SKM-1 treated with dmso at 0.1 percent for 144 hours (cell line): ENCODE results near the gene GAK.

Experiments
- DNase-seq: peaks from one replicate; lab custom pipeline; 2025; ENCODE audit not compliant: unreplicated experiment; lab: John Stamatoyannopoulos, UW

Gene GAK

DNA sequence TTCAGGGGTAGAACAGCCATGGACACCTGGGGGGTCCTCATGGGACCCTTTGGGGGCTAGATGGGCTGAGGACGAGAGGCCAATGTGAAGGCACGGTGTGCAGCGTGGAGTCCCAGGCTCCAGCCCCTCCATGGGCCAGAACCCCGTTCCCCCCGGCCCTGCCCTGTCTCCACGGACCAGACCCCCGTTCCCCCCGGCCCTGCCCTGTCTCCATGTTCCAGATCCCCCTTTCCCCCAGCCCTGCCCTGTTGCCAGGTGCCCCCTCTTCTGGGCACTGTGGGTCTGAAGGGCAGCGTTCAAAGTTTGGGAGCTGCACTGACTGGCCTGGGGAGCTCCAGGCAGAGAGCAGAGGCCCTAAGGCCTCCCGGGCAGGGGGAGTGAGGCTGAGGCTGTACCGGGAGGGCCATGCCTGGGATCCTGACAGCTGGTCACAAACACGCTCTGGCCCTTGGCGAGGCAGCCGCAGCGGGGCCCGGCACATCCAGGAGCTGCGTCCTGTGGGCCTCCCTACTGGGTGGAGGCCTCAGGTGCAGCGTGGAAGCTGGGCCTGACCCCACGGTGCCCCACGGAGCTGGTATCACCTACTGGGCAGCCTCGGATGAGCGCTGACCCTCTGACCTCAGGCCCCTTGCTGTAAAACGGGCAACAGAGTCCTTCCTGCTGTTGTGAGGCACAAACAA lies 32.4 kb upstream of the GAK start:
- DNase-seq = no peak

DNA sequence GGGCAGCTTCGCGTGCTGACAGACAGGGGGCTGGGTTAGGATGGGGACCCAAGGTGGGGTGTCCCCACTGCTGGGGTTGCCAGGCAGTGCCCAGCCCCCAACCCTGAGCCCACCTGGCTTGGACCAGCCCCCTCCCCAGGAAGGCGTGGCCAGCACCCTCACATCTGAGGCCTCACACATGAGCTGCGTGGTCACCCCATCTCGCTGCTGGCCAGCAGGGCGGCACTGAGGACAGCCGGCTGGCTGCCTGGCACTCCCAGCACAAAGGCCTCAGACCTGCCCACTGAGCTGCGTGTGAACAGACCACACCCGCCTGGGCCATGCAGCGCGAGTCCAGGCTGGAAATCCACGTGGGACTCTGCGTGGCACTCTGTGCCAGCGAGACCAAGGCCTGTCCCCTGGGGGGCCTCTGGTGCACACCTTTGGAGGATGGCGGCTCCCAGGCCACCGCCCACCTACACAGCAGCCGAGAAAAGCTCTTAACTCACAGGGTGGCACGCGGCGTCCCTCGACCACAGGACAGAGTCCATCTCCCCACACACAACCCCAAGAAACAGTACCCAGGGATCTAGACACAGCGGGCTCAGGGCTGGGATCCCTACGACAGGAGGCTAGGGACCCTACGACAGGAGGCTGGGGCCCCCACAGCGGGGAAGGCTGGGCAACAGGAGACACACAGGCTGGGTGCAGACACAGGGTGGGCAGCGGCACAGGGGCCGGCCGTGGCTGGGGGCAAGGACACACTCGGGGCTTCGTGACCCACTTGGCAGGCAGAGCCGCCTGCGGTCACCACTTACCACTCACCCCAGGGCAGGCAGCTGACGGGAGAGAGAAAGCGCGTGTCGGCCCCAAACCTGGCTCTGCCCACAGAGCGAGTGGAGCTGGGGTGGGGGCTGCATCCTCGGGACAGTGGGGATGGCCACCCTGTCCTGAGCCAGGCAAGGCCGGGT lies 31.4 kb upstream of the GAK start:
- DNase-seq = no peak

DNA sequence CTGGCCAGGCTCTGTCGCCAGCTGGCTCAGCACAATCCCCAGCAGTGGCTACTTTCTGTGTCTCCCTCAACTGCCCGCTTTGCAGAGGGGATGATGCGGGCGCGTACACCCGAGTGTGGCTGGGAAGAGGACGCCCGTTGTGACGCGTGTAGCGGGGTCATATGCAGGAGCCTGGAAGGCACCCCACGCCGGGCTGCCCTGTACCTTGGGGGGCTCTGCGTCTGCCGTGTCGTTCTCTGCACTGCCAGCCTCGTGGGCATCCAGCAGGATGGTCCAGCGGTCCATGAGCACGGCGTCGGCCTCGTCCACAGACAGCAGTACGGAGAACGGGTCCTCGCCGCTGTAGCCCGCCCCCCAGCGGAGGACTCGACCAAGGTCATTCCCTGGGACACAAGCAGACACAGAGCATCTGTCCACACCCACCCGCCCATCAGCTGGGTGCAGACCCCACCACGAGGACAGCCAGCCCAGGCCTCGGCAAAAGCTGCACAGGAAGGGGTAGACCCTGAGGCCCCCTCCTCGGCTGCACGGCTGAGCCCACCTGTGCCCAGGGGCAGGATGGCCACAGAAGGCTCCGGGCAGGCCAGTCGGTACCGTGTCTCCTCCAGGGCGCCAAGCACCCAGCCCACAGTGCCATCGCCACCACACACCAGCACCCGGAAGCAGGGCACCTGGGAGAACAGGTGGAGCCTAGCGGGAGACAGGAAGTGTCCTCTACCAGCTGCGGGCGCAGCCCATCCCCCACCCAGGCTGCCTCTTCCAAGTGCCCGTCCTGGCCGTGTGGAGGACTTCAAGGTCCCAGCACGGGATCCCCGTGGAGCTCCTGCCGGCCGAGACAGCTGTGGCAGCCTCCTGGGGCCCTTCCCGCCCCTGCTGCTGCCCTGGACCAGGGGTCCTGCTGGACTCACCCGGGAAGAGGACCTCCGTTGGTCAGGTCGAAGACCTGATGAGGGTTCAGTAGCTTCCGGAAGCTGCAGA lies 30.4 kb upstream of the GAK start:
- DNase-seq = no peak

DNA sequence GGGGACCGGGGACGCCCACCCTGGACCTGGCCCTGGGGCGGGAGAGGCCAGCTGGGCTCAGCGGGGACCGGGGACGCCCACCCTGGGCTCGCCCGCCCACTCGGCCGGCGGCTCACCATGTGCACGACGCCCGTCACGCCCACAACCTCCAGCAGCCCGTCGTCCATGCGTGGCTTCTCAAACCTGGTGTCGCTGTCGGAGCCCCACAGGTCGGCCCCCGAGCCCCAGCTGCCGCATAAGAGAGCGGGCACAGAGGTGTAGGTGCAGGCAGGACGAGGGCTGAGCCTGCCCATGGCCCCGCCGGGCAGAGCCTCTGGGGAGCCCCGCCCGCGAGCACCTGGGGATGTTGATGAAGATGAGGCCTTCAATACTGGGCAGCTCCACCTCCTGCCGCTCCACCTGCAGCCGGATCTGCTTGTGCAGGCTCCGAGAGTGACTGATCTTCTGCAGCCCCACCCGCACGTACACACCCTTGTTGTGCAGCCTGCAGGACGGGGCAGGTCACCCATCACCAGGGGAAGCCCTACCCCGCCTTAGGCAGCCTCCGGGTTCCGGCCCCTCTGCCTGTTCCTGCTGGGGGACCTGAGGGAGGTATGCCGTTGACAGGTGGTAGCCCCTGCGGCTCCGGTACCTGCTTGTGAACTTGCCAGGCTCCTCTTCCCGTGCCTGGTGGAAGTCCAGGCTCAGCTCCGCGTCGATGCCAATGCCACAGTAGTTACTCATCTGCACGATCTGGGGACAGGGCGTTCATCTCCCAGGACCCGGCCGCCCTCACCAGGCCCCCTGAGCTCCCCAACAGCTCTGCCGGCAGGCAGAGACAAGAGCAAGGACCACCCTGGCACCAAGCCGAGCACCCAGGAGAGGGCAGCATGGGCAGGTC lies 29.5 kb upstream of the GAK start:
- no peak for DNase-seq

DNA sequence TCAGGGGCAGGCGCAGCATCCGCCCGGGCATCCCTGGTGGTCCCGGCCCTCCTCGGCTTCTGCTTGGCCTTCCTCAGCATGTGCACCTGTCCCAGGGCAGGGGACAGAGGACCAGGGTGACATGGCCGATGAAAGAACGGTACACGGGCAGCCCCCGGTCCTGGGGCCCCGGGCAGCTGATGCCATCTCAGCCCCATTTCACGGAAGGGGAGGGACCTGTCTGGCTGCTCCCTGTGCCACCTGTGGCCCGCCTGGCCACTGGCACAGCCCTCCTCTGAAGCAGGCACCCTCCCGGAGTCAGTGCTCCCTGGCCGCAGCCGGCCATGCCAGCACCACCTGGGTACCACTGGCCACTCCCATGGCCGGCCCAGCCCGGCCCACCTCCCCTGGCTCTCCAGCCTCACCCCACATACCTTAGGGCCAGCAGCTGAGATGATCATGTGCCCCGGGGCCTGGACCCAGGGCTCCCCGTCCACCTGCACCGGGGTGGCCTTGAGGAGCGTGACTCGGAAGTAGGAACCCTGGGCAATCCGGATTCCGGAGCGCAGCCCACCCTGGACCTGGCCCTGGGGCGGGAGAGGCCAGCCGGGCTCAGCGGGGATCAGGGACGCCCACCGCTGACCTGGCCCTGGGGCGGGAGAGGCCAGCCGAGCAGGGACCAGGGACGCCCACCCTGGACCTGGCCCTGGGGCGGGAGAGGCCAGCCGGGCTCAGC lies 28.7 kb upstream of the GAK start:
- DNase-seq = no peak

DNA sequence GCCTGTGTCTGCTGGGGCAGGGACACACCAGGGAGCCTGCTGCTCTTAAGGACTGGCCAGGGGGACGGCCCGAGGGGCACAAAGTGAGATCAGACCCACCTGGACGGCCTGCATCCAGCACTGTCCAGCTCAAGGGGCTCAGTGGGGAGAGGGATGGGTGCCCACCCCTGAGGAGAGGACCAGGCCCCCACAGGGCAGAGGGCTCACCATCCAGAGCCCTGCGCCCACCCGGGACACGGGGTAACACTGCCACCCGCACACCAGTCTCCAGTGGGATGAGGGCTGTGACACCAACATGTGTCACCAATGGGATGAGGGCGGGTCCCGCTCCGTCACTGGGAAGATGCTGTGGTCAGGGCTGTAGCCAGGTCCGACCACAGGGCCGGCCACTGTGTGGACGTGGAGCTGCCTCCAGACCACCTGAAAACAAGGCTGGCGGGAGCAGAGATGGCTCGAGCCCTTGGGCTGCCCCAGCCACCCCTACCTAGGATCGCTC lies 28.1 kb upstream of the GAK start:
- DNase-seq = no peak

DNA sequence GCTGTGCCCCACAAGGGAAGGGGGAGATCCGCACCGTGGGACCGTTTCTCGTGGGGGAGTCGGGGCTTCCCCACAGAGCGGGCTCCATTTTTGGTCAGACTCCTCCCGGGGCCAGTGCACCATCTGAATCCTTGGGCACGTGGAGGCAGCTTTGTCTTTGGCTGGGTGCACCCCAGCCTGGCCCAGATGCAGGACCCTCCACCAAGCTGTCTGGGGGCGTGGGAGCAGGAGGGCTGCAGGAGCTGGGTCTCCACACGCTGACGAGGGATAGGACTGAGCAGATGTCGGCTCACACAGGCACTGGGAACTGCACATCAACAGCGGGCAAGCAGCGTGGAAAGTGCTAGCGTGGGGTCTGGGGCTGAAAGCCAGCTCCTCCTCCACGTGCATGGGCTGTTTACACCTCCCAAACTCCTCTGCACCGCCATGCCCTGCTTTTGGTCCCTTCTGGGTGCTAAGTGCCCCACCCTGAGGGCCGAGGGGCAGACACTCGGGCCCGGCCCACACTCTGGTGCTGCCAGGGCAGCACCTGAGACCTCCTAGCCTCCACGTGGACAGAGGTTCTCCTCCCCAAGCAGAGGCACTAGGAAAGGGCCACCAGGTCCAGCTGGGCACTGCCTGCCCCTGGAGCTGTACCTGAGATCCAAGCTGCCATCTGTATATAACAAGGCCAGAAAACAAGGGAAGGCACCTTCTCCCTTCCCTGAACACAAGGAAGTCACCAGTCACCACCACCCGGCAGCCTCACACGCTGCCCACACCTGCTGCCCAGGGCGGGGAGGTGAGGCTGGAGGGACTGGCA lies 27.4 kb upstream of the GAK start:
- no peak for DNase-seq

DNA sequence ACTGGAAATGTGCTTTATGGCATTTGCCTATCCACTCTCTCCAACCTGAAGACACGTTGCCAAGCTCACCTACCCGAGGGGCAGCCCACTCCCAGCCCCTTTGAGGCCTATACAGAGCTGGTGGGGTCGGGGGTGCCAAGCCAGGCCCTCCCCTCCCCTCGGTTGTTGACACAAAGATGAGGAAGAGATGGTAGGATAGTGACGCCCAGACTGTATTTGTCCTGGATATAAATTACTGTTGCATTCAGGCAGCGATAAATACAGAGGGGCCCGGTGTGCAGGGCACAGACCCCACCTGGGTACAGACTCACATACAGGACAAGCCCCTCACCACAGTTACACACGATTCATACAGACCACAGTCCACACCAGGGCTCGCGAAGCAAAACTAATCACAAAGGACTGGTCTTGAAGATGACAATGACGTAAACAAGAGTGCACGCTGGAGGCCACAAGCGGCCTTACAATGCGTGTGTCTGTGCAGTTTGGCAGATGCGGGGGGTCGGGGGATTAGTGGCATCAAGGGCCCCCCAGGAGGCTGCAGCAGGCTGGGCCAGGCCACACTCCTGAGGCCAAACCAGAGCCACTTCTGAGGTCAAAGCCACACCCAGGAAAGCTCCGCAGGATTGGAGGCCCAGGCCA lies 26.7 kb upstream of the GAK start:
- no peak for DNase-seq

DNA sequence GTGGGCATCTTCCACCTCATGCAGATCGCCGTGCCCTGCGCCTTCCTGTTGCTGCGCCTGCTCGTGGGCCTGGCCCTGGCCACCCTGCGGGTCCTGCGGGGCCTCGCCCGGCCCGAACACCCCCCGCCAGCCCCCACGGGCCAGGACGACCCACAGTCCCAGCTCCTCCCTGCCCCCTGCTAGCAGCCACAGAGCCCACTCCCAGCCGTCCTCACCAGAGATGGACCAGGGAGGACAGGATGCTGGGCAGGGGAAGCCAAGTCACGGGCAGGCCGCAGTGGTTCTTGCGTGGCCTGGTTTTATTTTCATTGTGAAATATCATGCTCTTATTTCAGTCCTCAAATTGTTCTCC lies 26.2 kb upstream of the GAK start:
- DNase-seq = no peak

DNA sequence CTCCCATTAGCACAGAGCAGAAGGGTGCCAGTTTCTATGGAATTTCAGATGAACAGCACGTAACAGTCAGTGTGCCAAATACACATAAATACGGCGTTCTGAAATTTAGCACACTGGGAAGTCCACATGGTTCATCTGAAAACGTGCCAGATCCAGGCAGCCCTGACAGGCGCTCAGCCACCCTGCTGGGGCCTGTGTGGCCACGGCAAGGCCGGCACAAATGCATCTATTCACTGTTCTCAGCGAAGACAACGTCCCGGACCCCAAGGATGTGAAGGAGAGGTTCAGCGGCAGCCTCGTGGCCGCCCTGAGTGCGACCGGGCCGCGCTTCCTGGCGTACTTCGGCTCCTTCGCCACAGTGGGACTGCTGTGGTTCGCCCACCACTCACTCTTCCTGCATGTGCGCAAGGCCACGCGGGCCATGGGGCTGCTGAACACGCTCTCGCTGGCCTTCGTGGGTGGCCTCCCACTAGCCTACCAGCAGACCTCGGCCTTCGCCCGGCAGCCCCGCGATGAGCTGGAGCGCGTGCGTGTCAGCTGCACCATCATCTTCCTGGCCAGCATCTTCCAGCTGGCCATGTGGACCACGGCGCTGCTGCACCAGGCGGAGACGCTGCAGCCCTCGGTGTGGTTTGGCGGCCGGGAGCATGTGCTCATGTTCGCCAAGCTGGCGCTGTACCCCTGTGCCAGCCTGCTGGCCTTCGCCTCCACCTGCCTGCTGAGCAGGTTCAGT lies 25.6 kb upstream of the GAK start:
- DNase-seq = no peak

DNA sequence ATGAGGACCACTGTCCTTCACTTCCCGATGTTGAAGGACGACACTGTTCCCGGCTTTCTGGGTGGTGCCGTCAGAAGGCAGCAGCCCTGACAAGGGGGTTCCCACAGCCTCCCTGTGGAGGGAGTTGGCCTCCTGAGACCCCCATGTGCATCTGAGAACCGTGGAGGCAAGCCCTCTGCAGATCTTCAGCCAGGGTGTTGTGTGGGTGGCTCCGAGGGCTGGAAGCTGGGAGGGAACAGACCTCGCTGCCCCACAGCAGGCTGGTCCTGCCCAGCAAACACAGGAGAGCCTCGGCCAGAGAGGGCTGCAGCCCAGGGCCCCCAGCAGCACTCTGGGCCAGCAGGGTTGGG lies 25.1 kb upstream of the GAK start:
- no peak for DNase-seq

DNA sequence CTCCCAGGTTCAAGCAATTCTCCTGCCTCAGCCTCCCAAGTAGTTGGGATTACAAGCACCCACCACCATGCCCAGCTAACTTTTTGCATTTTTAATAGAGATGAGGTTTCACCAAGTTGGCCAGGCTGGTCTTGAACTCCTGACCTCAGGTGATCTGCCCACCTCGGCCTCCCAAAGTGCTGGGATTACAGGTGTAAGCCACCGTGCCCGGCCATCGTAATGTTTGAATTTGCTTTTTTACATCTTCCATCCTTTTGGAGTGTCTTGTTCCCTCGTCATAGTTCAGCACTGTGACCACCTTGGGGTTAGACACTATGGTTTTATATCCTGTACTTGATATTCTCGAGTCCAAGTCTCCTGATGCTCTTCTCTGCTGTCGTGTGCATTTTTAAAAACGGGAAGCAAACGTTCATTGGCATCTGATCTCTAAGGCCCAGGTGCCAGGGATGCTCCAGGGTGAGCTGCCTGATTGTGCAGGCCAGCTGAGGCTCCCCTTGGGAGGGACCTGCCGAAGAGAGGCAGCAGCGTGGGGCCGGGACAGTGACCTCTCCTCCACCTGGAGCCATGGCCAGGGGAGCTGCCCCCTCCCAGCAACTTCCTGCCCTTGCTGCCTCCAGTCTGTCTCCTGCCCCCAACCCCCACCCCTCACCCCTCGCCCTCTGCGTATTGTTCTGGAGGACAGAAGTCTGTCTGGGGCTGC lies 24.6 kb upstream of the GAK start:
- DNase-seq = no peak

DNA sequence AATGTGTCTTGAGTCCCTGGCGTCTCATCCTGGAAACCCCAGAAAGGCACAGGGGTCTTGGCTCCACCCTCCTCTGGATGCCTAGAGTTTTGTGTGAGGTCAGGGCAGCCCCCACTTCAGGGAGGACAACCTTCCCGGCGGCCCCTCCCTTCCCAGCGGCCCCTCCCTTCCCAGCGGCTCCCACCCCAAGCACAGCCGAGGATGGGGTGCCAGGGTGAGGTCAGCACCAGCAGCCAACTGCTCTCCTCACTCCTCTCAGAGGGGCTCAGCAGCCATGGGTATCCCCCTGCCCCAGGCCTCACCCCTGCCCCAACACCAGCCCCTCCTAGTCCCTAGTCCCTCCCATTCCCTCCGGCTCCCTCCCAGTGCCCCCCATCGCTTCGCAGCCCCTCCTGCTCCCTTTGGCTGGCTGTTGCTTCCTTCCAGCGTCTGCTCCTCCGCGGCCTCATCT lies 23.8 kb upstream of the GAK start:
- DNase-seq = no peak

DNA sequence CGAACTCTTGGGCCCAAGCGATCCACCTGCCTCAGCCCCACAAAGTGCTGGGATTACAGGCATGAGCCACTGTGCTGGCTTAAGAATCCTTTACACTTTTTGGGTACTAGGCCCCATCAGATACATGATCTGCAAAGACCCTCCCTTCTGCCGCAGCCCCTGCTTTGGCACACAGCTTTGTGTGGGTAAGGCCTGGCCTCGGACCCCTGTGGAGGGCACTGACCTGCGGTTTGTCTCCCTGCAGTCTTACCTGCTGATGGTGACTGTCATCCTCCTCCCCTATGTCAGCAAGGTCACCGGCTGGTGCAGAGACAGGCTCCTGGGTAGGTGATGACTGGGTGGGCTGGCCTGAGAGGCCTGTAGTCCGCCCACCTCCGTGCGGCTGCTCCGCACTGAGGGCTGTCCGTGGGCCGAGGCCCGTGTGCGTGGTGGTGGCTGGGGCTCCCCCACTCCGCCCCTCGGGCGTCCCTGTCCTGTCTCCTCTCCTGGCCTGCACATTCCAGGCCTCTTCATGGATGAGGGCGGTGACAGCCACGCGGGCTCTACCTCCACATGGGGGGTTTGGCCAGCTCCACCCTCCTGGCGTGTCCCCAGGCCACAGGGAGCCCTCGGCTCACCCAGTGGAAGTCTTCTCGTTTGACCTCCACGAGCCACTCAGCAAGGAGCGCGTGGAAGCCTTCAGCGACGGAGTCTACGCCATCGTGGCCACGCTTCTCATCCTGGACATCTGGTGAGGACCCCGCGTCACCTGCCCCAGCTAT lies 23.2 kb upstream of the GAK start:
- no peak for DNase-seq

DNA sequence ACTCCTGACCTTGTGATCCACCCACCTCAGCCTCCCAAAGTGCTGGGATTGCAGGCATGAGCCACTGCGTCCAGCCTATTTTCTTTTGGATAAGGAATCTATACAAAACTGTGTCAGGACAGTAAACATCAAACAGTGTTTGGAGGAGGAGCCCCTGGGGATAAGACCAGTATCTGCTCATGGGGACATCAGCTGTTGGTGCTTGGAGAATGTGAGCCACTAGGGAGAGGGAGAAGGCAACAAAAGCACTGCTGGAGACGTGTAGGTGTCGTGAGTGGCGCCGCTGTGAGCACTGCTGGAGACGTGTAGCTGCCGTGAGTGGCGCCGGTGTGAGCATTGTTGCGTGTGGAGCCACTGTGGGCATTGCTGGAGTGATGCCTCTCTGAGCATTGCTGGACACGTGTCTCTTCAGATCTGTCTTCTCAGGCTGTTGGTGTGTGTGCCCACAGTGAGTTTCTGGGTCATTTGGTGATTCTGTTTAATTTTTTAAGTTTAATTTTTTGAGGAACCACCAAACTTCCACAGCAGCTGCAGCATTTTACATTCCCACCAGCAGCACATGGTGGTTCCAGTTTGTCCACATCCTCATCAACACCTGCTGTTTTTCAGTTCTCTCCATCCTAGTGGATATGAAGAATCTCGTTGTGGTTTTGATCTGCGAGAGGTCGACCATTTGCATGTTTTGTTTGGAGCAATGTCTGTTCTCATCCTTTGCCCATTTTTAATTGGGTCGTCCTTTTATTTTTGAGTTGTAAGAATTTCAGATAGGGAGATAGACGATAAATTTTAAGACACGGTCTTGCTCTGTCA lies 22.3 kb upstream of the GAK start:
- DNase-seq = no peak

DNA sequence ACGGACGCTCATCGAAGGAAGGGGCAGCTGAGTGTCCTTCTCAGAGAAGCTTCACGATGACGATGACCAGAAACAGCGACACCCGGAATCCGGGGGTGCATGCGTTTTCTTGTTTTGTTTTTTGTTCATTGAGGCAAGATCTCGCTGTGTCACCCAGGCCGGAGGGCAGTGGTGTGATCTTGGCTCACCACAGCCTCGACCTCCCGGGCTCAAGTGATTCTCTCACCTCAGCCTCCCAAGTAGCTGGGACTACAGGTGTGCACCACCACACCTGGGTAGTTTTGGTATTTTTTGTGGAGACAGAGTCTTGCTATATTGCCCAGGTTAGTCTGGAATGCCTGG lies 21.4 kb upstream of the GAK start:
- no peak for DNase-seq
